PC-9 (cell line): Measurements from ENCODE around the gene AFF4. TPM values are rescaled to one million over a fixed set of nuclear protein-coding genes. Genes with fewer than 3 reads are reported as not detected.

Experiments used
- BruUV-seq: library from RNA; stranded (reverse); fragments of 400-500 nt; replicated peaks from 2 replicates; lab custom pipeline; 2021; lab: Mats Ljungman, UMichigan
- CTCF ChIA-PET: fragments of 300-600 bp; sonication (Branson Sonifier 250); formaldehyde crosslinking; loops from one replicate; lab custom pipeline; 2022; ENCODE audit warnings: antibody characterized with exemption; lab: Charles Lee
- POLR2A ChIA-PET: fragments of 300-600 bp; sonication (Branson Sonifier 250); formaldehyde crosslinking; loops from one replicate; lab custom pipeline; 2022; ENCODE audit warnings: antibody characterized with exemption; ENCODE audit not compliant: unreplicated experiment; lab: Charles Lee
- DNase-seq, 2 experiments: peaks; one replicate each; pipeline versions ENCODE4 v3.0.0 to v3.0.0-alpha.2; 2015 to 2022; ENCODE audit warnings: mixed read lengths in 1 of 2
- H2AFZ ChIP-seq: fragments of 200-600 bp; sonication (generic); 2 replicates; pipeline ENCODE4 v1.8.1; 2017; ENCODE audit warnings: antibody characterized with exemption
- H3F3A ChIP-seq: fragments of 200-600 bp; sonication (generic); 2 replicates; pipeline ENCODE4 v1.8.1; 2017; ENCODE audit warnings: antibody characterized with exemption, mild to moderate bottlenecking, low read depth; ENCODE audit not compliant: insufficient read depth
- H3K27ac ChIP-seq: fragments of 200-600 bp; sonication (generic); 2 replicates; pipeline ENCODE4 v1.6.1; 2016; ENCODE audit warnings: mixed run types
- H3K27me3 ChIP-seq: fragments of 200-600 bp; sonication (generic); 2 replicates; pipeline ENCODE4 v1.6.1; 2016; ENCODE audit warnings: low read depth, mixed run types; ENCODE audit not compliant: insufficient read depth
- H3K36me3 ChIP-seq: fragments of 200-600 bp; sonication (generic); 2 replicates; pipeline ENCODE4 v1.6.1; 2016; ENCODE audit warnings: low read depth, mixed run types
- H3K4me1 ChIP-seq: fragments of 200-600 bp; sonication (generic); replicated peaks from 2 replicates; pipeline ENCODE4 v1.6.1; 2016; ENCODE audit warnings: mixed run types; ENCODE audit not compliant: insufficient read depth
- H3K4me2 ChIP-seq: fragments of 200-600 bp; sonication (generic); 2 replicates; pipeline ENCODE4 v1.6.1; 2017; ENCODE audit warnings: mixed run types
- H3K4me3 ChIP-seq: fragments of 200-600 bp; sonication (generic); 2 replicates; pipeline ENCODE4 v1.6.1; 2016; ENCODE audit warnings: mixed run types
- H3K79me2 ChIP-seq: fragments of 200-600 bp; sonication (generic); 2 replicates; pipeline ENCODE4 v1.6.1; 2017; ENCODE audit warnings: low read depth, mixed run types
- H3K9me2 ChIP-seq: fragments of 200-600 bp; sonication (generic); 2 replicates; pipeline ENCODE4 v1.8.1; 2017; ENCODE audit warnings: mild to moderate bottlenecking; ENCODE audit not compliant: insufficient read depth
- H3K9me3 ChIP-seq: fragments of 200-600 bp; sonication (generic); 2 replicates; pipeline ENCODE4 v1.8.1; 2016; ENCODE audit warnings: low read depth; ENCODE audit not compliant: insufficient read depth
- H4K20me1 ChIP-seq: fragments of 200-600 bp; sonication (generic); 2 replicates; pipeline ENCODE4 v1.8.1; 2017; ENCODE audit not compliant: insufficient read depth
- CTCF ChIP-seq: fragments of 200-600 bp; sonication (generic); conservative IDR thresholded peaks from 2 replicates; pipeline ENCODE4 v1.6.1; 2017; ENCODE audit warnings: mixed run types, antibody characterized with exemption, mild to moderate bottlenecking, moderate library complexity
- EZH2 ChIP-seq: fragments of 200-600 bp; sonication (generic); IDR thresholded peaks from 2 replicates; pipeline ENCODE4 v1.8.0; 2017; ENCODE audit warnings: antibody characterized with exemption, low read depth
- intact Hi-C: fragments of 100-400 bp; cut with micrococcal nuclease; formaldehyde crosslinking; loops from one replicate; pipeline ENCODE4 v1.10.0; 2022; ENCODE audit not compliant: unreplicated experiment
- total RNA-seq: library from RNA; stranded (reverse); gene quantifications from 2 replicates; pipeline ENCODE4 v1.2.3, GENCODE V29; 2021

The AFF4 gene
- total RNA-seq, 1 experiment from 2014 or later = 59.5 TPM

GRCh38 chr5:132999246-132999645 lies 35.8 kb upstream of the AFF4 start:
- no peak for DNase-seq
- Histone ChIP-seq H3F3A (no peaks in the 10 kb centered on the region), H3K27me3 (no peaks in the 10 kb centered on the region), H3K4me1 (no peaks in the 10 kb centered on the region), H3K4me2 (no peak overlapping the region), H3K4me3 (no peak overlapping the region), H3K9me2 (no peaks in the 10 kb centered on the region), H3K36me3 (no peaks in the 10 kb centered on the region), H2AFZ (no peak overlapping the region), H3K9me3 (no peaks in the 10 kb centered on the region), H3K79me2 (no peaks in the 10 kb centered on the region), H4K20me1 (no peaks in the 10 kb centered on the region), H3K27ac (no peak overlapping the region)
- intact Hi-C loops = no loop called here
- CTCF ChIA-PET = no interaction called here
- TF ChIP-seq EZH2 (no peak), CTCF (no peak)
- POLR2A ChIA-PET = no interaction called here
- BruUV-seq = no TSS peak

GRCh38 chr5:132998556-132998955 lies 35.1 kb upstream of the AFF4 start:
- no peak overlapping the region for H3K4me2 ChIP-seq
- no peaks in the 10 kb centered on the region for H3K9me2 ChIP-seq
- ChIA-PET CTCF (no interaction called here), POLR2A (no interaction called here)
- no peaks in the 10 kb centered on the region for H3K27me3 ChIP-seq
- DNase-seq = no peak
- no peaks in the 10 kb centered on the region for H4K20me1 ChIP-seq
- H2AFZ ChIP-seq = no peak overlapping the region
- intact Hi-C loops = no loop called here
- BruUV-seq = no TSS peak
- no peaks in the 10 kb centered on the region for H3K36me3 ChIP-seq
- no peaks in the 10 kb centered on the region for H3K79me2 ChIP-seq
- TF ChIP-seq EZH2 (no peak), CTCF (no peak)
- H3F3A ChIP-seq = no peaks in the 10 kb centered on the region
- no peaks in the 10 kb centered on the region for H3K9me3 ChIP-seq
- no peak overlapping the region for H3K4me3 ChIP-seq
- H3K4me1 ChIP-seq = no peaks in the 10 kb centered on the region
- no peak overlapping the region for H3K27ac ChIP-seq

- H3K27ac ChIP-seq = no peak overlapping the region
- ChIA-PET POLR2A (no interaction called here), CTCF (no interaction called here)
- TF ChIP-seq CTCF (no peak), EZH2 (no peak)
- no peaks in the 10 kb centered on the region for H3K79me2 ChIP-seq
- H3K4me3 ChIP-seq = no peak overlapping the region
- H2AFZ ChIP-seq = no peak overlapping the region
- H3K4me1 ChIP-seq = no peaks in the 10 kb centered on the region
- no peaks in the 10 kb centered on the region for H3F3A ChIP-seq
- no peaks in the 10 kb centered on the region for H3K9me2 ChIP-seq
- no peak for DNase-seq
- H3K9me3 ChIP-seq = no peaks in the 10 kb centered on the region
- H3K4me2 ChIP-seq = no peak overlapping the region
- H3K27me3 ChIP-seq = no peaks in the 10 kb centered on the region
- no peaks in the 10 kb centered on the region for H4K20me1 ChIP-seq
- no TSS peak for BruUV-seq
- no peaks in the 10 kb centered on the region for H3K36me3 ChIP-seq
- intact Hi-C loops = no loop called here
These were observed 32.9 kb upstream of the AFF4 start for GRCh38 chr5:132996307-132996706.
